Smooth muscle cell (in vitro differentiated cells): ENCODE results near the gene WSB1. TPM values are rescaled to one million over a fixed set of nuclear protein-coding genes. Genes with fewer than 3 reads are reported as not detected.

Experiments used
- DNase-seq: peaks from one replicate; lab custom pipeline; 2025; ENCODE audit not compliant: unreplicated experiment; lab: John Stamatoyannopoulos, UW
- H2AFZ ChIP-seq: fragments of 200-600 bp; sonication (generic); 2 replicates; pipeline ENCODE4 v1.6.0; 2016; ENCODE audit warnings: antibody characterized with exemption, low read depth, mild to moderate bottlenecking
- H3F3A ChIP-seq: fragments of 200-600 bp; sonication (generic); 2 replicates; pipeline ENCODE4 v1.6.0; 2017; ENCODE audit warnings: antibody characterized with exemption, low read depth
- H3K27ac ChIP-seq: fragments of 200-600 bp; sonication (generic); 2 replicates; pipeline ENCODE4 v1.5.1; 2016; ENCODE audit warnings: low read depth, mild to moderate bottlenecking
- H3K27me3 ChIP-seq: fragments of 200-600 bp; sonication (generic); 2 replicates; pipeline ENCODE4 v1.6.1; 2016; ENCODE audit warnings: low read depth, mild to moderate bottlenecking
- H3K36me3 ChIP-seq: fragments of 200-600 bp; sonication (generic); 2 replicates; pipeline ENCODE4 v1.5.1; 2016; ENCODE audit warnings: low read depth
- H3K4me1 ChIP-seq: fragments of 200-600 bp; sonication (generic); 2 replicates; pipeline ENCODE4 v1.5.1; 2016; ENCODE audit warnings: low read depth
- H3K4me2 ChIP-seq: fragments of 200-600 bp; sonication (generic); 2 replicates; pipeline ENCODE4 v1.6.0; 2016; ENCODE audit warnings: mild to moderate bottlenecking
- H3K4me3 ChIP-seq: fragments of 200-600 bp; sonication (generic); 2 replicates; pipeline ENCODE4 v1.5.1; 2016; ENCODE audit warnings: mild to moderate bottlenecking
- H3K79me2 ChIP-seq: fragments of 200-600 bp; sonication (generic); 2 replicates; pipeline ENCODE4 v1.6.0; 2016; ENCODE audit warnings: low read depth, mild to moderate bottlenecking
- H3K9ac ChIP-seq: fragments of 200-600 bp; sonication (generic); 2 replicates; pipeline ENCODE4 v1.6.0; 2016; ENCODE audit warnings: low read depth
- H3K9me3 ChIP-seq: fragments of 200-600 bp; sonication (generic); replicated peaks from 2 replicates; pipeline ENCODE4 v1.5.1; 2016; ENCODE audit warnings: low read depth
- H4K20me1 ChIP-seq: fragments of 200-600 bp; sonication (generic); 2 replicates; pipeline ENCODE4 v1.6.0; 2016; ENCODE audit warnings: low read depth
- CTCF ChIP-seq: fragments of 200-600 bp; sonication (generic); IDR thresholded peaks from 2 replicates; pipeline ENCODE4 v1.5.1; 2017; ENCODE audit warnings: borderline replicate concordance, mild to moderate bottlenecking, antibody characterized with exemption; ENCODE audit not compliant: insufficient read depth, poor library complexity, severe bottlenecking
- WGBS: methylation state at CpG from one replicate; pipeline ENCODE4 v1.1.7; 2016; ENCODE audit warnings: low lambda C conversion rate; 5-methylcytosine and 5-hydroxymethylcytosine counted together
- polyA plus RNA-seq: library from polyadenylated mRNA; unstranded; fragments of >200 nt; fragmentation: Nextera tagmentation; extraction: Ambion mirVana; gene quantifications from 2 replicates; pipeline ENCODE4 v1.2.1, GENCODE V29; 2016
- total RNA-seq: library from RNA; depleted of rRNA; stranded (reverse); fragments of >200 nt; gene quantifications from 2 replicates; pipeline ENCODE4 v1.2.3, GENCODE V29; 2014

Gene WSB1
- total and polyA plus RNA-seq, 2 experiments from 2014 or later = 156 to 256 TPM

GRCh38 chr17:27343294-27343693 lies 49.4 kb downstream of the WSB1 start:
- H3K9me3 ChIP-seq = no peaks in the 10 kb centered on the region
- TF ChIP-seq CTCF = no peak
- DNase-seq = no peak
- H3K4me3 ChIP-seq = no peak overlapping the region
- no peaks in the 10 kb centered on the region for H3K36me3 ChIP-seq
- H3K4me2 ChIP-seq = no peak overlapping the region
- no peaks in the 10 kb centered on the region for H4K20me1 ChIP-seq
- no peaks in the 10 kb centered on the region for H3K27me3 ChIP-seq
- no peak overlapping the region for H3K27ac ChIP-seq
- H2AFZ ChIP-seq = no peak overlapping the region
- H3K4me1 ChIP-seq = no peaks in the 10 kb centered on the region
- H3F3A ChIP-seq = peaks cover 2% of the 10 kb centered on the region
- 95% methylated on average over 3 of the region's 3 CpGs for whole genome bisulfite sequencing
- H3K79me2 ChIP-seq = no peaks in the 10 kb centered on the region
- H3K9ac ChIP-seq = no peak overlapping the region

- no peak overlapping the region for H3K9ac ChIP-seq
- H3K36me3 ChIP-seq = no peaks in the 10 kb centered on the region
- no peak for DNase-seq
- no peak overlapping the region for H3K4me2 ChIP-seq
- H3K79me2 ChIP-seq = no peaks in the 10 kb centered on the region
- peaks cover 8% of the 10 kb centered on the region for H3F3A ChIP-seq
- no peaks in the 10 kb centered on the region for H3K4me1 ChIP-seq
- no peaks in the 10 kb centered on the region for H3K9me3 ChIP-seq
- WGBS = 55% methylated on average over 3 of the region's 3 CpGs
- no peak overlapping the region for H3K4me3 ChIP-seq
- no peak for TF ChIP-seq CTCF
- no peak overlapping the region for H2AFZ ChIP-seq
- no peaks in the 10 kb centered on the region for H4K20me1 ChIP-seq
- H3K27me3 ChIP-seq = no peaks in the 10 kb centered on the region
- H3K27ac ChIP-seq = no peak overlapping the region
Observed at GRCh38 chr17:27343977-27344607, 50.2 kb downstream of the WSB1 start.

GRCh38 chr17:27345141-27345904 lies 51.4 kb downstream of the WSB1 start:
- H3K4me2 ChIP-seq = peak overlapping the region; percentile 75

More at GRCh38 chr17:27345141-27345904, 51.4 kb downstream of the WSB1 start:
- Histone ChIP-seq H4K20me1 (no peaks in the 10 kb centered on the region), H3K4me1 (no peaks in the 10 kb centered on the region), H2AFZ (peak overlapping the region; percentile 77), H3K27me3 (no peaks in the 10 kb centered on the region), H3K9ac (peak overlapping the region; percentile 25), H3K4me3 (peak overlapping the region; percentile 40), H3K9me3 (no peaks in the 10 kb centered on the region), H3K36me3 (no peaks in the 10 kb centered on the region), H3K79me2 (no peaks in the 10 kb centered on the region), H3K27ac (peak overlapping the region; percentile 74), H3F3A (peaks cover 20% of the 10 kb centered on the region)
- DNase-seq = no peak
- no peak for TF ChIP-seq CTCF
- 16% methylated on average over 17 of the region's 17 CpGs for WGBS
